Activated CD4-positive, alpha-beta T cell treated with anti-CD3 and anti-CD28 coated beads, Interleukin-2, amount 10 ng/mL, durations not matched to agents 24 days and 14 days (primary cell): ENCODE measurements around the gene CREB5. TPM values are rescaled to one million over a fixed set of nuclear protein-coding genes. Genes with fewer than 3 reads are reported as not detected.

Source experiments
- DNase-seq: peaks from one replicate; pipeline ENCODE4 v3.0.0; 2022
- H3K27ac Mint-ChIP-seq: one replicate; pipeline ENCODE4 v1.8.0; 2022; ENCODE audit warnings: mild to moderate bottlenecking, mixed read lengths
- H3K27me3 Mint-ChIP-seq: one replicate; pipeline ENCODE4 v1.8.0; 2022; ENCODE audit warnings: mixed read lengths
- H3K36me3 Mint-ChIP-seq: one replicate; pipeline ENCODE4 v1.8.0; 2022; ENCODE audit warnings: low read depth, mild to moderate bottlenecking, mixed read lengths
- H3K4me1 Mint-ChIP-seq: one replicate; pipeline ENCODE4 v1.8.0; 2021; ENCODE audit warnings: mixed read lengths
- H3K4me3 Mint-ChIP-seq: one replicate; pipeline ENCODE4 v1.8.0; 2022; ENCODE audit warnings: mild to moderate bottlenecking, moderate library complexity, mixed read lengths
- H3K9me3 Mint-ChIP-seq: one replicate; pipeline ENCODE4 v1.8.0; 2021; ENCODE audit warnings: mixed read lengths
- intact Hi-C: fragments of 100-400 bp; cut with micrococcal nuclease; formaldehyde crosslinking; loops from one replicate; pipeline ENCODE4 v1.15.1; 2023
- total RNA-seq: library from RNA; stranded (reverse); gene quantifications from 2 replicates; pipeline ENCODE4 v1.2.3, GENCODE V29; 2022

Gene CREB5
- total RNA-seq, 1 donor from 2014 or later = not detected

DNA sequence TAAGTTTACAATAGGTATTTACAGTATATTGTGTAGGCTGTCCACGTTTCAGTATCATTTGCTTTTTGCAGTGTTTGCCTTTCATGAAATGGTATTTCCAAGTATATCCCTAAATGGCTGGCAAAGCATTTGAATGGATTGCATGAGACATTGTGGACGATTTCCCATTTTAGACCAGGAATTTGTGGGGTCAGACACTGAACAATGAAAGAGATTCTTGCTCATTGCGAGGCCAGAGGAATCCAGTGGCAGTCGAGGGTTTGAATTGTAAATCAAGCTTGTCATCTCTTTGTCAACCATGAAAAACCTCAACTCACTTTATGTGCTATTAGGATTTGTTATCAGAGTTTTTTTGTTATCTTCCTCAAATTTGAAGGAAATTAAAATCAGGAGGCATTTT lies 70.8 kb downstream of the CREB5 start:
- H3K9me3 Mint-ChIP-seq = no peaks in the 10 kb centered on the region
- H3K27me3 Mint-ChIP-seq = peaks cover 10% of the 10 kb centered on the region
- no peak overlapping the region for H3K27ac Mint-ChIP-seq
- H3K4me1 Mint-ChIP-seq = no peaks in the 10 kb centered on the region
- H3K36me3 Mint-ChIP-seq = no peaks in the 10 kb centered on the region
- DNase-seq = no peak
- intact Hi-C loops = no loop called here
- no peak overlapping the region for H3K4me3 Mint-ChIP-seq

- Mint-ChIP-seq H3K27me3 (peaks cover 10% of the 10 kb centered on the region), H3K4me3 (no peak overlapping the region), H3K4me1 (no peaks in the 10 kb centered on the region), H3K27ac (no peak overlapping the region), H3K36me3 (no peaks in the 10 kb centered on the region), H3K9me3 (no peaks in the 10 kb centered on the region)
- intact Hi-C loops = no loop called here
- no peak for DNase-seq
Measured at GRCh38 chr7:28483908-28484605, 71.7 kb downstream of the CREB5 start.

- intact Hi-C loops = no loop called here
Measured at GRCh38 chr7:28484606-28484935, 72.3 kb downstream of the CREB5 start.

GRCh38 chr7:28487487-28487886 lies 75.2 kb downstream of the CREB5 start:
- intact Hi-C loops = no loop called here
- no peak for DNase-seq
- Mint-ChIP-seq H3K36me3 (no peaks in the 10 kb centered on the region), H3K9me3 (no peaks in the 10 kb centered on the region), H3K27ac (no peak overlapping the region), H3K4me1 (no peaks in the 10 kb centered on the region), H3K4me3 (no peak overlapping the region), H3K27me3 (peaks cover 7% of the 10 kb centered on the region)

More at GRCh38 chr7:28484606-28484935, 72.3 kb downstream of the CREB5 start:
- peaks cover 10% of the 10 kb centered on the region for H3K27me3 Mint-ChIP-seq
- H3K4me3 Mint-ChIP-seq = no peak overlapping the region
- no peaks in the 10 kb centered on the region for H3K4me1 Mint-ChIP-seq
- DNase-seq = no peak
- no peaks in the 10 kb centered on the region for H3K9me3 Mint-ChIP-seq
- no peak overlapping the region for H3K27ac Mint-ChIP-seq
- H3K36me3 Mint-ChIP-seq = no peaks in the 10 kb centered on the region

DNA sequence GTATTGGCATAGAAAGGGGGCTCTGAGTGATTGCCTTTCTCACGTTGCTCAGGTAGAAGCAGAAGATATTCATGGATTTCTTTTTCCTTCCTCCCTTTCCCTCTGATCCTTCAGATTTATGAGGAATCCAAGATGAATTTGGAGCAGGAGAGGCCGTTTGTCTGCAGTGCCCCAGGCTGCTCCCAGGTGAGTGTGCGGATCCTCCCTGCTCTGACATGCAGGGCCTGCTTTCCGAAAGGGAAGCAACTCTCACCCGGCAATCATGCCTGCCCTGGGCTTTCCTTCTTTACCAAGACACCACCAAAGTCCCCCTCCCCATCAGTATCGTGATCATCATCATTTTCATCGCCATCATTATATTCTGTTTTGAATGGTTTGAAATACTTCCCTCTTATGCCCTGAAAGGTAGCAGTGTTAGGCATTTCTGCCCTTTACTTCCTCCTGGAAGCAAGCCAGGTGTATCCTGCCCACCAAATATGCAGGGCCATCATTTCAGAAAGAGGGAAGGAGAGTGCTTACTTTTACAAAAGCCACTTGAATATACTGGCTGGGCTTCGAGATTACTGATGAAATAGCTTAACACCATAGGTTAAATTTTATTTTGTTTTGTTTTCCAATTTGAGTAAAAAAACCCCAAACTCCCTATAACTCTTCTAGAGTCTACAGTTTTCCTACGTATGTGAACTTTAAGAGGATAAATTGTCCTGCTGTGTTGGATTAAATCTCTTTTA lies 75.9 kb downstream of the CREB5 start:
- DNase-seq = no peak
- no peaks in the 10 kb centered on the region for H3K4me1 Mint-ChIP-seq
- no peak overlapping the region for H3K27ac Mint-ChIP-seq
- no peak overlapping the region for H3K4me3 Mint-ChIP-seq
- peaks cover 6% of the 10 kb centered on the region for H3K27me3 Mint-ChIP-seq
- intact Hi-C loops = no loop called here
- no peaks in the 10 kb centered on the region for H3K36me3 Mint-ChIP-seq
- H3K9me3 Mint-ChIP-seq = no peaks in the 10 kb centered on the region

DNA sequence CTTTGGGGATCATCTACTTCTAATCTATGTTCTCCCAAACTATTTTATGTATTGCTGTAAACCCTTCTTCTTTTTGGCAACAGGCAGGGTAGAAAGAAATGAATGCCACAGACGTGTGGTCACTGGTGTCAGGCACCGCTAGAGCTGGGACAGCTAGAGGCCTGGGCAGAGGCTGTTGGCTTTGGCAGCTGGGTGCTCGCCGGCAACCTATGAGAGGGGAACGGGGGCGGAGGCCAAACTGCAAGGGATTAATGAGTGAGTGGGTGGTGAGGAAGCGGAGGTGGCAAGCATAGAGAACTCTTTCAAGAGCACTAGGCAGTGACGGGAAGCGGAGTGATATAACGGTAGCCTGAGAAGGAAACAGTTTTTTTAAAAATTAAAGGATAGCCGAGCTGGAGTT lies 78.5 kb downstream of the CREB5 start:
- H3K9me3 Mint-ChIP-seq = no peaks in the 10 kb centered on the region
- no peaks in the 10 kb centered on the region for H3K4me1 Mint-ChIP-seq
- H3K27me3 Mint-ChIP-seq = peaks cover 4% of the 10 kb centered on the region
- intact Hi-C loops = no loop called here
- H3K4me3 Mint-ChIP-seq = no peak overlapping the region
- DNase-seq = no peak
- no peaks in the 10 kb centered on the region for H3K36me3 Mint-ChIP-seq
- H3K27ac Mint-ChIP-seq = no peak overlapping the region

- no peak for DNase-seq
- H3K4me1 Mint-ChIP-seq = no peaks in the 10 kb centered on the region
- no peak overlapping the region for H3K4me3 Mint-ChIP-seq
- no peaks in the 10 kb centered on the region for H3K36me3 Mint-ChIP-seq
- no peaks in the 10 kb centered on the region for H3K9me3 Mint-ChIP-seq
- no peak overlapping the region for H3K27ac Mint-ChIP-seq
- H3K27me3 Mint-ChIP-seq = peaks cover 4% of the 10 kb centered on the region
- intact Hi-C loops = no loop called here
Measured at GRCh38 chr7:28493477-28493876, 81.2 kb downstream of the CREB5 start.

GRCh38 chr7:28497009-28497408 lies 84.7 kb downstream of the CREB5 start:
- intact Hi-C loops = no loop called here
- Mint-ChIP-seq H3K27me3 (peaks cover 2% of the 10 kb centered on the region), H3K27ac (no peak overlapping the region), H3K9me3 (no peaks in the 10 kb centered on the region), H3K4me1 (no peaks in the 10 kb centered on the region), H3K4me3 (no peak overlapping the region), H3K36me3 (no peaks in the 10 kb centered on the region)
- DNase-seq = no peak

DNA sequence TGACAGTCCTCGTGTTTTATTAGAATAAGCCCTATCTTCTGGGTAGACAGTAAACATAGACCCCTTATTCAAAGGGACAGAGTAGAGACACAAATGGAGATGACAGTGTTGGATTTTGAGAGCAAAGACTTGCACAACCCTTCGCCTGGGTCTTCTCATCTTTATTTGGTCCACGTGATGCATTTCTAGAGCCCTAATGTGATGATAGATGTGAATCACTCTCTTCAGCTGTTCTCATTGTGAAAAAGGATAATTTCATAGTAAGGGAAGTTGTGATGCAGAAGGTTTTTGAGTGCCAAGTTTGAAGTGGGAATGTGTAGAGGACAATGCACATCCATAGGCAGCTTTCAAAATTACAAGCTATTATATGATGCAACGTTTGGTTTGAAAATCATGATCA lies 86.3 kb downstream of the CREB5 start:
- Mint-ChIP-seq H3K27me3 (no peaks in the 10 kb centered on the region), H3K4me1 (no peaks in the 10 kb centered on the region), H3K4me3 (no peak overlapping the region), H3K27ac (no peak overlapping the region), H3K36me3 (no peaks in the 10 kb centered on the region), H3K9me3 (no peaks in the 10 kb centered on the region)
- no peak for DNase-seq
- intact Hi-C loops = no loop called here

GRCh38 chr7:28500138-28500537 lies 87.8 kb downstream of the CREB5 start:
- Mint-ChIP-seq H3K4me3 (no peak overlapping the region), H3K27me3 (peaks cover 2% of the 10 kb centered on the region), H3K36me3 (no peaks in the 10 kb centered on the region), H3K4me1 (no peaks in the 10 kb centered on the region), H3K27ac (no peak overlapping the region), H3K9me3 (no peaks in the 10 kb centered on the region)
- intact Hi-C loops = no loop called here
- no peak for DNase-seq

DNA sequence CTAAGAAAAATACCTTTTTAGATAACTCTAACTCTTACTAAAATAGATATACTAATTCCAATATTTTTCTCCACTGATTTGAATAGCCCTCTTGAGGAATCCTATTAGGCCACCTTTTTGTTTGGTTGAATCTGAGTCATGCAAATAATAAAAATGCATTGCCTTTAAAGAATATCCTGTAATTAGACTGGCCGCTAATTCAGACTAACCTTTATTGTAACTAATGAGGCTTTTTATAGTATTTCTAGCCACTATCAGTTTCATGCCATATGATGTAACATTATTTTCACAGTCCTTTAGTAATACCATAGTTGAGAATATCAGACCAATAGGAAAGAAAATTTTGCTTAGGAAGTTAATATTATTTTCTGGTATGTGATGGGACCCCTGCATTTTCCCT lies 90.1 kb downstream of the CREB5 start:
- no peak for DNase-seq
- no peaks in the 10 kb centered on the region for H3K9me3 Mint-ChIP-seq
- intact Hi-C loops = no loop called here

DNA sequence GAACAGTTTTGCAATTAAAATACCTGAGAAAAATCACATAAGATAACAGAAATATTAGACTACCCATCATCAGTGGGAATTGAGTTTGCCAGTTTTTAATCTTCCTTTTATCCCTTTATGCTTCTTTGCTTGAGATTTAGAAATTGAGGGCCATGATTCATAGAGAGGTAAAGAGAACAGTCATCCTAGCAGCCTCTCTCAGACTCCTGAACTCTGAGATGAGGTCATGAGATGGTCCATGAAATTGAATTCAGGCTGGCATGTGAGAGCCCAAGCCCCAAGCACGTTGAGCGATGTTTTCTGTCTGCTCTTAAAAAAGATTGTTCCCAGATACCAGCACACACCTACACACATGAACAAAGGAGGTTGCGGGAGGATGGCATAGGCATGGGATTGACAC lies 91.1 kb downstream of the CREB5 start:
- Mint-ChIP-seq H3K4me1 (no peaks in the 10 kb centered on the region), H3K4me3 (no peak overlapping the region)

More for the DNA sequence above, 90.1 kb downstream of the CREB5 start:
- H3K4me1 Mint-ChIP-seq = no peaks in the 10 kb centered on the region
- no peak overlapping the region for H3K27ac Mint-ChIP-seq
- H3K27me3 Mint-ChIP-seq = peaks cover 4% of the 10 kb centered on the region
- no peak overlapping the region for H3K4me3 Mint-ChIP-seq
- no peaks in the 10 kb centered on the region for H3K36me3 Mint-ChIP-seq

GRCh38 chr7:28505014-28505413 lies 92.7 kb downstream of the CREB5 start:
- DNase-seq = no peak
- H3K4me3 Mint-ChIP-seq = no peak overlapping the region
- no peaks in the 10 kb centered on the region for H3K4me1 Mint-ChIP-seq
- intact Hi-C loops = no loop called here
- no peaks in the 10 kb centered on the region for H3K36me3 Mint-ChIP-seq
- no peak overlapping the region for H3K27ac Mint-ChIP-seq
- H3K27me3 Mint-ChIP-seq = peaks cover 4% of the 10 kb centered on the region
- H3K9me3 Mint-ChIP-seq = no peaks in the 10 kb centered on the region

More for the DNA sequence above, 91.1 kb downstream of the CREB5 start:
- Mint-ChIP-seq H3K27me3 (peaks cover 4% of the 10 kb centered on the region), H3K36me3 (no peaks in the 10 kb centered on the region), H3K9me3 (no peaks in the 10 kb centered on the region), H3K27ac (no peak overlapping the region)
- intact Hi-C loops = no loop called here
- DNase-seq = no peak

GRCh38 chr7:28505867-28506266 lies 93.5 kb downstream of the CREB5 start:
- no peak for DNase-seq
- Mint-ChIP-seq H3K27me3 (peaks cover 4% of the 10 kb centered on the region), H3K4me1 (no peaks in the 10 kb centered on the region), H3K4me3 (no peak overlapping the region), H3K9me3 (no peaks in the 10 kb centered on the region), H3K36me3 (no peaks in the 10 kb centered on the region), H3K27ac (no peak overlapping the region)
- intact Hi-C loops = no loop called here
